Mononuclear cell (primary cell): Measurements from ENCODE around the gene ZFR2. TPM values are rescaled to one million over a fixed set of nuclear protein-coding genes. Genes with fewer than 3 reads are reported as not detected.

Experiments used
- H3K27me3 ChIP-seq: 2 replicates; pipeline ENCODE4 v1.6.0; 2011; ENCODE audit warnings: low read length, control low read depth; ENCODE audit not compliant: insufficient read depth
- H3K4me1 ChIP-seq: 2 replicates; pipeline ENCODE4 v1.5.1; 2011; ENCODE audit warnings: mild to moderate bottlenecking, low read length, control low read depth; ENCODE audit not compliant: insufficient read depth
- H3K4me3 ChIP-seq: 2 replicates; pipeline ENCODE4 v1.5.1; 2011; ENCODE audit warnings: mild to moderate bottlenecking, low read length, moderate library complexity
- H3K9me3 ChIP-seq: 2 replicates; pipeline ENCODE4 v1.5.1; 2011; ENCODE audit warnings: low read depth, mild to moderate bottlenecking, control low read depth, low read length
- total RNA-seq: library from RNA; depleted of rRNA; stranded (reverse); fragments of >200 nt; gene quantifications from one replicate; pipeline ENCODE4 v1.2.3, GENCODE V29; 2012

Gene ZFR2
- total RNA-seq, 1 donor: 0.21 TPM

DNA sequence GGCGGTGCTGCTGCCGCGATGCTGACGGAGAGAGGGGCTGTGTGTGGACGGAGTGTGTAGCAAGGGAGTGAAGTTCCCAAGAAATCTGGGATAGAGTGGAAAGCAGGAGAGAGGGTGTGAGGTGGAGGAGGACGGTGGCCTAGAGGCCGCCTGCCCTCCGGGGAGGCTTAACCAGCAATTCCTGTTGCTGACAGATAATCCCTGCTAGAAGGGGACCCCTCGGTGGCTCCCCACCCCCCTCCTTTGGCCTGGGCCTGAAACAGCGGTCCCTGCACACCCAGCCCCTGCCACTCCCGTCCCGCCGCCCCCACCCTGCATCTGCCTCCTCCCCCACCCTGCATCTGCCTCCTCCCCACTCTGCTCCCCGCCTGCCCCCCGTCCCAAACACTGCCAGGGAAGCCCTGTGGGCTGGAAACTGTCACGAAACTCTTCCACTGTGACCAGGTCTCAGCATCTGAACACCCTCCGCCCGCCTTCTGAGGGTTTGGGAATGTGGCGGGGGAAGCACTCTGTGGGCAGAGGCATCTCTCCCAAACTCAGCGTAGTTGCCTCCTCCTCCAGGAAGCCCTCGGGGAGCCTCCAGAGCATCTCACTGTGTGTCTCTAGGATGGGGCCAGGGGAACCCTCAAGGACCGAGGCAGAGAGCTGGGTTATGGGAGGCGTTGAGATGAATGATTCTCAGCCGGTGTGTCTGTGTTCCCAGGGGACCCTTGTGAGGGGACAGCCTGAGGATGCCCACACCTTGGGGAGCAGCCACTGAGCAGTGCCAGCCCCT is 65.5 kb downstream of the ZFR2 start:
- no peak overlapping the region for H3K4me3 ChIP-seq
- peaks cover 23% of the 10 kb centered on the region for H3K4me1 ChIP-seq
- no peaks in the 10 kb centered on the region for H3K9me3 ChIP-seq
- peaks cover 6% of the 10 kb centered on the region for H3K27me3 ChIP-seq

- H3K4me1 ChIP-seq: peaks cover 30% of the 10 kb centered on the region
- no peak overlapping the region for H3K4me3 ChIP-seq
- no peaks in the 10 kb centered on the region for H3K9me3 ChIP-seq
- peaks cover 6% of the 10 kb centered on the region for H3K27me3 ChIP-seq
These were observed 67.3 kb downstream of the ZFR2 start for GRCh38 chr19:3801412-3802096.

GRCh38 chr19:3800996-3801395 is 67.8 kb downstream of the ZFR2 start:
- H3K4me1 ChIP-seq: peaks cover 30% of the 10 kb centered on the region
- no peak overlapping the region for H3K4me3 ChIP-seq
- peaks cover 6% of the 10 kb centered on the region for H3K27me3 ChIP-seq
- no peaks in the 10 kb centered on the region for H3K9me3 ChIP-seq

- Histone ChIP-seq H3K4me1 (peaks cover 30% of the 10 kb centered on the region), H3K4me3 (no peak overlapping the region), H3K9me3 (no peaks in the 10 kb centered on the region), H3K27me3 (peaks cover 6% of the 10 kb centered on the region)
These were observed 70.7 kb downstream of the ZFR2 start for GRCh38 chr19:3798137-3798536.

GRCh38 chr19:3796358-3796757 is 72.5 kb downstream of the ZFR2 start:
- no peaks in the 10 kb centered on the region for H3K9me3 ChIP-seq
- H3K4me1 ChIP-seq: peaks cover 24% of the 10 kb centered on the region
- no peak overlapping the region for H3K4me3 ChIP-seq
- H3K27me3 ChIP-seq: peaks cover 6% of the 10 kb centered on the region

- Histone ChIP-seq H3K27me3 (no peaks in the 10 kb centered on the region), H3K4me3 (no peak overlapping the region), H3K4me1 (peaks cover 14% of the 10 kb centered on the region), H3K9me3 (no peaks in the 10 kb centered on the region)
These were observed 75.0 kb downstream of the ZFR2 start for GRCh38 chr19:3793799-3794198.

GRCh38 chr19:3792114-3792513 is 76.7 kb downstream of the ZFR2 start:
- peaks cover 3% of the 10 kb centered on the region for H3K4me1 ChIP-seq

DNA sequence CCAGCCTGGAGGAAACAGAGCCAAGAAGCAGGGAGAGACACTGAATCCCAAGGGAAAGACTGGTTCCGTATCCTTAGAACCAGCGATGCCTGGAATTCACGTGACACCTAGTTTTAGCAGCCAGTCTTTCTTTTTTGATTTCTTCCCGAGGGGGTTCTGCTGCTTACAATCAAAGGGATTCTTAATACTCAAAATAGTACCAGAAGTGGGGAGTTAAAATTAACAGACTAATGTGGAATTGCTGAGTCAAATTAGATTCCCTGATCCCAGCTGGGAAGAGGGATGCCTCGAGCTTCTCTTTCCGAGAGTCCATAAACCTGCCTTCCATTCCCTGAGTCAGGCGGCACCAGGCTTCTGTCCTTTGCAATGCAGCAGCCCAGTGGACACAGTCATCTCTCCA is 77.9 kb downstream of the ZFR2 start:
- no peak overlapping the region for H3K4me3 ChIP-seq
- no peaks in the 10 kb centered on the region for H3K9me3 ChIP-seq
- peaks cover 3% of the 10 kb centered on the region for H3K4me1 ChIP-seq
- no peaks in the 10 kb centered on the region for H3K27me3 ChIP-seq

More at GRCh38 chr19:3792114-3792513, 76.7 kb downstream of the ZFR2 start:
- Histone ChIP-seq H3K27me3 (no peaks in the 10 kb centered on the region), H3K9me3 (no peaks in the 10 kb centered on the region), H3K4me3 (no peak overlapping the region)

- no peaks in the 10 kb centered on the region for H3K9me3 ChIP-seq
- no peaks in the 10 kb centered on the region for H3K27me3 ChIP-seq
- H3K4me3 ChIP-seq: no peak overlapping the region
- H3K4me1 ChIP-seq: peaks cover 3% of the 10 kb centered on the region
These were observed 78.6 kb downstream of the ZFR2 start for GRCh38 chr19:3790209-3790734.

GRCh38 chr19:3788996-3789778 is 79.7 kb downstream of the ZFR2 start:
- Histone ChIP-seq H3K4me3 (no peak overlapping the region), H3K4me1 (peaks cover 8% of the 10 kb centered on the region), H3K27me3 (no peaks in the 10 kb centered on the region), H3K9me3 (no peaks in the 10 kb centered on the region)

DNA sequence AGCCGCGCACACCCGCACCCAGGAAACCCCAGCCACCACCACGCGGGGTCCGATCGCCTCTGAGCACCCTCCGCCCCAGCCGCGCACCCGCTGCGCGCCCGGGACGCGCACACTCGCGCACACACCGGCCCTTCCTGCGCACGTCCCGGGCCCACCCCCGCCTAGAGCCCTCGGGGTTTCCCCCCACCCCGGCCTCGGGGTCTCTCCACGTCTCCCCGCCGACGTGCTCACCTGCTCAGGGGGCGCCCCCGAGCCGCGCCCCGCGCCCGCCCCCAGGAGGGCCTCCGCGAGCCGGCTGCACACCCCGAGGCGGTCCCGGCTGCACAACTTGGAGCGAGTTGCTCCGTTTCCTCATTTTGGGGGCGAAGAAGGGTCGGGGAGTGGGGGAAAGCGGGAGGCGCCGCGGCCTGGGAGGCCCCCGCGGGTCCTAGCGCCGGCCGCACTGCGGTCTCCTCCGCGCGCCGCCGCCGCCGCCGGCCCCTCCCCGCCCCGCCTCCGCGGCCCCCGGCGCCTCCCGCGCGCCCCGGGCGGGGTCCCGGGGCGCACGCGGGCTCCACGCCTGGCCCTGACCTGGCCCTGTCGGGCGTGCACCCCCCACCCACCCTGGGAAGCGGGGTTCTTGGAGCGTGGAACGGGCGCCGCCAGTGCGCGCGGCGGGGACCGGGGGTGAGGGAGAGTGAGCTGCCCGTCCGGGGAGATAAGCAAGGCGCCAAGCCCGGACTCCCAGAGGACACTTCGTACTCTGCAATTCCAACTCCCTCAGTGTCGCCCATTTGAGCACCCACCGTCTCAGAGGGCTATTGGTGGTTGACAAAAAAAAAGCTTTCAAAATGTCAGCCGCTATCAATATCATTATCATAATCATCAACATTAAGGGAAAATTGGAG is 82.7 kb downstream of the ZFR2 start, which contains the start of gene MATK:
Gene MATK (minus strand): TSS at position 444 of the 887 bp plus-strand sequence. CDS start 1,246 bp downstream, outside the sequence.
- Histone ChIP-seq H3K4me1 (peaks cover 8% of the 10 kb centered on the region), H3K9me3 (peaks cover 4% of the 10 kb centered on the region), H3K4me3 (peak within 1 kb of the TSS; percentile 38), H3K27me3 (no peaks in the 10 kb centered on the region)

DNA sequence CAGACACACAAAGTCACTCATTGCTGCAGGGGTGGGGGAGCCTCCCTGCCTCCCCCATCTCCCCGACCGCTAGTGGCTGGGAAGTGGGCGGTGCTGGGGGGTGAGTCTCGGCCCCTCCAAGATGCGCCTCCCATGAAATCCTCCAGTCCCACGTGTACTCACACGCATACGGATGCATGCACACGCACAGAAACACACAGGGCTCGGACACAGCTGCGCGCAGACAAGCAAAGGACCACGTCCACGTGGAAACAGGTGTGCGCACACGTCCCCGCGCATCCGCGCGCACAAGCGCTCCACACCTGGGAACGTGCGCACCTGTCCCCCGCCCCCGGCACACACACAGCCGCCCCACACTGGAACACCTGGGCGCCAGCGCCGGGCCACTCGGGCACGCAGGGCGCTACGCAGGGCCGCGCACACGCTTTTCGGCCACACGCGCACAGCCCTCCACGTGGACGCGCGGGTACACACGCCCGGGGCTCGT is 83.3 kb downstream of the ZFR2 start:
- H3K4me3 ChIP-seq: peak overlapping the region; percentile 38
- H3K27me3 ChIP-seq: no peaks in the 10 kb centered on the region
- peaks cover 6% of the 10 kb centered on the region for H3K4me1 ChIP-seq
- peaks cover 4% of the 10 kb centered on the region for H3K9me3 ChIP-seq

- Histone ChIP-seq H3K4me1 (peaks cover 5% of the 10 kb centered on the region), H3K9me3 (peaks cover 4% of the 10 kb centered on the region), H3K4me3 (peak overlapping the region; percentile 38), H3K27me3 (no peaks in the 10 kb centered on the region)
These were observed 84.0 kb downstream of the ZFR2 start for GRCh38 chr19:3784607-3785450.
